Muscle layer of duodenum (tissue), 2 donors: ENCODE measurements around the gene NEU4.
"Not testable (repeated sequence)": the region's sequence is repeated elsewhere in the genome, so short reads cannot be mapped to it uniquely, and the experiment has no call there.

Source experiments
- H3K27ac ChIP-seq: one replicate; pipeline ENCODE4 v1.7.0; 2013; ENCODE audit warnings: mild to moderate bottlenecking, low read length
- H3K27me3 ChIP-seq: one replicate; pipeline ENCODE4 v1.7.0; 2013; ENCODE audit warnings: low read depth, mild to moderate bottlenecking, control low read depth, low read length
- H3K36me3 ChIP-seq, 2 donors: one replicate each; pipeline ENCODE4 v1.7.0; 2013; ENCODE audit warnings: low read length in 2 of 2, control low read depth in 1 of 2, mild to moderate bottlenecking in 1 of 2; ENCODE audit not compliant: insufficient read depth in 2 of 2, control insufficient read depth in 1 of 2
- H3K4me1 ChIP-seq, 2 donors: one replicate each; pipeline ENCODE4 v1.7.0; 2013; ENCODE audit warnings: low read length in 2 of 2, mild to moderate bottlenecking in 2 of 2, control low read depth in 1 of 2, moderate library complexity in 1 of 2; ENCODE audit not compliant: insufficient read depth in 2 of 2, control insufficient read depth in 1 of 2
- H3K4me3 ChIP-seq, 2 donors: one replicate each; pipeline ENCODE4 v1.7.0; 2013; ENCODE audit warnings: low read length in 2 of 2, low read depth in 1 of 2, mild to moderate bottlenecking in 1 of 2
- H3K9me3 ChIP-seq, 2 donors: one replicate each; pipeline ENCODE4 v1.7.0; 2013; ENCODE audit warnings: low read length in 2 of 2, control low read depth in 1 of 2, mild to moderate bottlenecking in 1 of 2; ENCODE audit not compliant: control insufficient read depth in 1 of 2
- donor health status: healthy.

NEU4 gene

DNA sequence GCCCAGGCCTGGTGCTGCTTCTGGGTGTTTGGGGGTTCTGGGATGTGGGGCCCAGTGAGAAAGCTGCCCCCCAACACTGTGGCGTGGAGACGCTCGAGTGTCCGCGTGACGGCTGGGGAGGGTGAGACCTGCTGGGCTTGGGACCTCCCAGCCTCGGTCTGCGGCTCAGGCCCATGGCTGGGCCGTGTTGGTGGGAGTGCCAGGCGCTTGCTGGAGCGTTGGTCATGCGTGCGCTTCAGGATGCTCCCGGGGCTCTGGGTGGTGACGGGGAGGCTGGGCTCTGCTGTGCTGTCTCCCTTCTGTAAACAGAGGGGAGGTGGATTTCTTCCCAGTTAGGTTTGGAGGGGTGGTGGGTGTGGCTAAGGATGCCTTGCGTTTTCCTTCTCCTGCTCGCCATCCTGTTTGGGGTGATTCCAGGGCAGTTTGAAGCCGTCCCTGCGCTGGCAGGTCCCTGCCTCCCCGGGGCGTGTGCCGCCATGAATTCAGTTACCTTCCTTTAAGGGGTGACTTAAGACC is 31.8 kb upstream of the NEU4 start:
- Histone ChIP-seq H3K9me3 (no peaks in the 10 kb centered on the region), H3K4me1 (no peaks in the 10 kb centered on the region), H3K27ac (no peak overlapping the region), H3K27me3 (peaks cover 5% of the 10 kb centered on the region), H3K36me3 (no peaks in the 10 kb centered on the region), H3K4me3 (no peak overlapping the region)

DNA sequence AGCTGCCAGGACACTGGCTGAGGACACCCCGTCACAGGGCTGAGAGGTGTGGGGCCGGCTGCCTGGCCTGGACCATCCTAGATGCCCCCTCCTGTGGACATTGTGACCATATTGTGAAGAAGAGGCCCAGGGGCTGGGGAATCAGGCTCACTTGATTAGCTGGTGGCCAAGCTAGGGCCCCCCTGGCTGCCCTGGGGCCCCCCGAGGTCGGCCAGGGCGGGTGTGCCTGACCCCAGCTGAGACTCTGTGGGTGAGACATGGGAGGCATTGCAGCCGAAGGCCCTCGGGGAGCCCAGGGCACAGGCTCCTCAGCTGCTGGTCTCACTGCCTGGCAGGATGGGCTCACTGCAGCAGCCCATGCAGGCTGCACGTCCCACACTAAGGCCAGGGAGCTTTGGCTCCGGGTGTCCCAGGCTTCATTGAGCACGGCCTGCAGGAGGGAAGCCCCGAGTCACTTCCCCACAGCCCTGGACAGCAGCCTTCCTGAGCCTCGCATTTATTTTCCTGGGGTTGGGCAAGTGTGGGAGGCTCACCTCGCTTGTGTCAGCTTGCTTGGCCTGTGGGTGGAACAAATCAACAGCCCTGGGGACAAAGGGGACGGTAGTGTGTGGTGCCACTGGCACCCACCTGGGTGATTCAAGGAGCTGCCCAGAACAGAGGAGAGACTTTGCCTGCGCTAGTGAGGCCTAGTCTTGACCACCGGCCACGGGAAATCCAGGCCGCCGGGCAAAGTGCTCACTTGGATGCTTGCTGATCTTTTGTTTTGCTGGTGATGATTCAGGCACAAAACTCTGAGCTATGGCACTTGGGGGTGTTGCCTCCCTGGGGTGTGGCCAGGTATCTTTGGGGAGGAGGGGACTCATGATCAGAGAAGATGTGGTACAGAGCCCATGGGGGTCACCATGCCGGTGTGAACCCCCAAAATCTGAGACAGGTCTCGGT is 31.0 kb upstream of the NEU4 start:
- H3K4me1 ChIP-seq, result no peaks in the 10 kb centered on the region
- H3K27me3 ChIP-seq, result peaks cover 5% of the 10 kb centered on the region
- no peaks in the 10 kb centered on the region for H3K9me3 ChIP-seq
- H3K36me3 ChIP-seq, result no peaks in the 10 kb centered on the region
- no peak overlapping the region for H3K4me3 ChIP-seq
- no peak overlapping the region for H3K27ac ChIP-seq

DNA sequence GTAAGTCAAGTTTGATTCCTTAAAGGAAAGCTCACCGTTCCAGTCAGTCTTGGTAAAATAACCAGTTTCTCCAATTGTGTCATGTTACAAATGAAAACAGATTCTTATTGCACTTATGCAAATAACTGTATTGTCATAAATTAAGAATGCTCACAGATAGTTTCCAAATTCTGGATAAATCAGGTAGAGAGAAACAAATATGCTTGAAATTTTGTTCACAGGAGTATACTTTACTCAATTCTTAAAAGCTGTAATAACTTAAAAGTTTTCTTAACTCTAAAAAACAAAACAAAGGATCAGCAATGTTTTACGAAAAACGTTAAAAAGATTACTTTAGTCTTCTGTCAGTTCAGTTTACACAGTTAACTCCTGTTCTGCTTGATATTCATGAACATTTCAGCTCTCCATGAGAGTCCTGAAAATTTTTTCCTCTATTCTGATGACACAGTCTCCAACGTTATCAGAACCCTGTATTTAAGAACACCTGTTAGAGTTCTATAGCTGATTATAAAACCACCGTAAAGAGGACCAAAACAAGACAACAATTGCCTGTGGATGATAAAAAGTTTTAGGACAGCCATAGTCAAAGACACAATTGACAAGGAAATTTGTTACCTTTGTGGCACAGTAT is 27.9 kb upstream of the NEU4 start:
- peaks cover 5% of the 10 kb centered on the region for H3K27me3 ChIP-seq
- no peaks in the 10 kb centered on the region for H3K4me1 ChIP-seq
- H3K36me3 ChIP-seq, result no peaks in the 10 kb centered on the region
- no peaks in the 10 kb centered on the region for H3K9me3 ChIP-seq
- H3K4me3 ChIP-seq, result no peak overlapping the region
- H3K27ac ChIP-seq, result no peak overlapping the region

DNA sequence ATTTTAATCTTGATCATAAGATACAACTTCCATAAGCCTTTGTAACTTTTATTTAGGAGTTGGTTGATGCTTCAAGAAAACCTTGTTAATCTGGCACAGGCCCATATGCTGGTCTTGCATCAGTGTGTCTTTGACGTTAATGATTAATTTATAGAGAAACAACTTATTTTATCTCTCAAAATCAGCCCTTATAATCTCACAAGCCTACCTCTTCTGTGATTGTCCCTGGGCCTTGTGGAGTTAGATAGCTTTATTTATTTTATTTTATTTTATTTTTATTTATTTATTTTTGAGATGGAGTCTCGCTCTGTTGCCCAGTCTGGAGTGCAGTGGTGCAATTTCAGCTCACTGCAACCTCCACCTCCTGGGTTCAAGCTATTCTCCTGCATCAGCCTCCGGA is 26.9 kb upstream of the NEU4 start:
- H3K9me3 ChIP-seq, H3K4me1 ChIP-seq, H3K36me3 ChIP-seq, H3K27ac ChIP-seq, H3K27me3 ChIP-seq, H3K4me3 ChIP-seq: not testable (repeated sequence)

DNA sequence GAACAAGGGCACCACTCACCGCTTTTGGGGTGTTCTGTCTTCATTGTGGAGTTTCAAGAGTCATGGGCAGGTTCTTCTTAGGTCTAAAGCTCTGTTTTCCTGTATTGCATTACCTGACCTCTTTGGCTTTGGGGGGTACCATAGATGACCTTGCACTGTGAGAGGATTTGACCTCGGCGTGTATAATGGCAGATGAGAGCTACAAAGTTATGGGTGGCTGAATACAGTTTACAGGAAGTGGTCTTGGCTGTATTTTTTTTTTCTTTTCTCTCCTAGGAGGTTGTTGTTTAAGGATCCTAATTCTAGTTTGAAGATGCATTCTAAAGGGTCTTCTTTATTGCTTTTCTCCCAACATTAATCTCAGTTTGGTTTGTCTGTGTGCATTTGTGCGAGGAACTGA is 20.9 kb upstream of the NEU4 start:
- H3K4me3 ChIP-seq, result no peak overlapping the region
- no peaks in the 10 kb centered on the region for H3K27me3 ChIP-seq
- no peaks in the 10 kb centered on the region for H3K36me3 ChIP-seq
- H3K4me1 ChIP-seq, result no peaks in the 10 kb centered on the region
- no peak overlapping the region for H3K27ac ChIP-seq
- no peaks in the 10 kb centered on the region for H3K9me3 ChIP-seq

DNA sequence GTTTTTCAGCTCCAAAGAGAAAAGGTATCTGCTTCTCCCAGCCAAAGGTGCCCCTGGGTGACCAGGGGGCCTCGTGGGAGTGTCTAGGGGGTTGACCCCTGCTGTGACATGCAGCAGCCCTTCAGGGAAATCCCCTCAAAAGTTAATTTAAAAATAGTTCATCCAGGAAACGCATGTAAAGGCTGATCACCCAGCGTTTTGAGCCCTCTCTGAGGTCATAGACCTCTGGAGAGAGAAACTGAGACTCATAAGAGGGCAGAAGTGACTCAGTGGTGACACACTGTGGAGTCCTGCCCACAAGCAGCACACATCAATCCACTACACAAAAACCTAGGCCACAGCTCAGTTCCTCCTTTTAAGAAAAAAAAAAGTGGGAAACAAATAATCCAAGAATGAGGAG is 20.4 kb upstream of the NEU4 start:
- H3K4me3 ChIP-seq, result no peak overlapping the region
- no peak overlapping the region for H3K27ac ChIP-seq
- H3K4me1 ChIP-seq, result no peaks in the 10 kb centered on the region
- H3K36me3 ChIP-seq, result no peaks in the 10 kb centered on the region
- H3K27me3 ChIP-seq, result no peaks in the 10 kb centered on the region
- no peaks in the 10 kb centered on the region for H3K9me3 ChIP-seq

DNA sequence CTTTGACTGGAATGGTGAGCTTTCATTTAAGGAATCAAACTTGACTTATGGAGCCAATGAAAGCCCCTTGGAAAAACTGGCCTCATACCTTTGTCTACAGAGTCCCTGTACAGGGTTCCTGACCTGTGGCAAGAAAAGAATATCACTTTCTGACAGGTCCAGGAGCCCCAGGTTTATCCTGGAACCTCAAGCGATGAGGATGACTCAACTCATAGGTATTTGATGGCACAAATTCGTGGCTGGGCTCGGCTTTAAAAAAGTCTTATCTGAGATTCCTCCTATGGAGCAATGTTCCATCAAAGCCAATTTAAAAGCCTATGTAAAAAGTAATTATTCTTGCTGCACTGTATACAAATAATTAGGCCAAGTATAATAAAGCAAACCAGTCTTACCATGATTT is 17.6 kb upstream of the NEU4 start:
- not testable (repeated sequence) for H3K36me3 ChIP-seq, H3K27me3 ChIP-seq

DNA sequence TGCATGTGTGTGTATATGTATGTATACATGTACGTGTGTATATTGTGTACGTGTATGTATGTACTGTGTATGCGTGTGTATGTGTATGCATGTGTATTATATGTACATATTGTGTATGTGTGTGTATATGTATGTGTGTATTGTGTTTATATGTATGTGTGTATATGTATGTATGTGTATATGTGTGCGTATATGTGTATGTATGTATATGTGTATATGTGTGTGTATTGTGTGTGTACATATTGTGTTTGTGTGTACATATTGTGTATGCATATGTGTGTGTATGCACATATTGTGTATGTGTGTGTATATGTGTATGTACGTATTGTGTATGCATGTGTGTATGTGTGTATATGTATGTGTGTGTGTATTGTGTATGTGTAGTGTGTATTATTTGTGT is 15.6 kb upstream of the NEU4 start:
- no peaks in the 10 kb centered on the region for H3K36me3 ChIP-seq
- H3K9me3 ChIP-seq, result no peaks in the 10 kb centered on the region
- H3K4me1 ChIP-seq, result no peaks in the 10 kb centered on the region

More for the DNA sequence above, 17.6 kb upstream of the NEU4 start:
- H3K9me3 ChIP-seq, H3K4me3 ChIP-seq, H3K4me1 ChIP-seq, H3K27ac ChIP-seq: not testable (repeated sequence)

DNA sequence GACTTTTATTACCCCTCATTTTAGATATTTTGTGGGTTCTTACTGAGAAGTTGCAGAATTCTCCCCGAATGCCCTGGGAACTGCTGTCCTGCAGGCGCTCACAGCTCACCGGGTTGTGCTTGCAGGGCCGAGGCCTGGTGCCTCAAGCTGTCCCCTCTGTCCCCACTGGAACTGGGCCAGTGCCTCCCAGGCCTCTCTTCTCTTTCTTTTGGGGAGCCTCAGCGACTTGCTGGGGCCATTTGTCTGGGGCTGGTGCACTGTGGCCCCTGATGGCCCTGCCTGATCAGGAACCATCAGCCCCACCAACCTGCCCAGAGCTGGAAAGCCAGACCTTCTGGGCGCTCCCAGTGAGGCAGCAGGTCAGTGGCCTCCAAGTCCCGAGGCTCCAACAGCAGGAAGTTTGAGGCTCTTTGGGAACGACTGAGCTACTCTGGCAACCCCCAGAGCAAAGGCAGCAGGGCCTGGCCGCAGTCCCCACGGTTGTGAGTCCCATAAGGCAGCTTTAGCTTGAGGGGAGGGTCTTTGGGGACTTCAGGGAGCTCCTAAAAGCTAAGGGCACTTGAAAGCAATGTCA is 14.7 kb upstream of the NEU4 start:
- Histone ChIP-seq H3K4me3 (no peak overlapping the region), H3K4me1 (no peaks in the 10 kb centered on the region), H3K36me3 (no peaks in the 10 kb centered on the region), H3K27me3 (no peaks in the 10 kb centered on the region), H3K27ac (no peak overlapping the region), H3K9me3 (no peaks in the 10 kb centered on the region)

More for the DNA sequence above, 15.6 kb upstream of the NEU4 start:
- H3K4me3 ChIP-seq, result no peak overlapping the region
- no peak overlapping the region for H3K27ac ChIP-seq
- H3K27me3 ChIP-seq, result no peaks in the 10 kb centered on the region

DNA sequence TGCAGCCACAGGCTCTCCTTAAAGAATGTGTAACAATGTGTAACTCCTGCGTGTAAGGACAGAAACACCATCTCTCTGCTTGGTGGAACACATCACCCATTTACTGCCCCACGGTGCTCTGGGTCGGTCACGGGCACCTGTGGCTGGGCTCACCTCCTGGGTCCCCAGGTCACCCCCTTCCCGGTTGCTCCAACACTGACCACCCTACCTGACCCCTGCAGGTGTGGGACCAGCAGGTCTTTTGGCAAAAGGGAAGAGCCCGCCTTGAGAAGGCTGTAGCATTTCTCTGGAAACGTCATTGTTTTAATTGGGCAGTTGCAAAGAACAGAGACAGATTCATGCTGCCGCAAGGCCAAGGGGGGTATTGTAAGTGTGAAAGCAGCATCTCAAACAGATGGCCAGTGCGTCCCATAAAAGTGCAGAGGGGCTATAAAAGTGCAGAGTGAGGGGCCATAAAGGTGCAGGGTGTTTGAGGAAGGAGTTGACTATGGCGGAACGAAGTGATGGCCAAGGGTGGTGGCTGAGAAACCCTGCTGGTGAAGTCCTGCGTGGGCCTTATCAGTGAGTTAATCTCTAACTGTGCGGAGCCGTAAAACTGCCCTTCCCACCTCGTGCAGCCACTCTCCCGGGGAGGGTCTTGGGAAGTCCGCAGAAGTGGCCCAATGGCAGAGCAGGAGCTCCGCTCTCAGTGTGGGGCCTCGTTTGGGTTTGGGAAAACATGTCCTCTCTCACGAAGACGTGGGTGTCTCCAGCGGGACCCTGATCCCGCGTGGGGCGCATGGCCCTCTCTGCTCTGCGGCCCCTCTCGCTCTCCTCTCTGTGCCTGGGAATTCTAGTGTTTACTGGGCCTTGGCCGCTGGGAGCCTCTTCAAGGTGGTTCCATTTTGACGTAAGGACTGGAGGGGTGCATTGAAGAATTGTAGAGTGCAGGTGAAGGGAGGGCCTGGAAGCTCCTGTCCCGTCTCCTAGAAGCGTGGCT is 13.7 kb upstream of the NEU4 start:
- Histone ChIP-seq H3K4me3 (no peak overlapping the region), H3K4me1 (no peaks in the 10 kb centered on the region), H3K36me3 (no peaks in the 10 kb centered on the region), H3K9me3 (no peaks in the 10 kb centered on the region), H3K27ac (no peak overlapping the region), H3K27me3 (no peaks in the 10 kb centered on the region)
